Measurements from ENCODE around the gene LUC7L. TPM values are rescaled to one million over a fixed set of nuclear protein-coding genes. Genes with fewer than 3 reads are reported as not detected.

The LUC7L gene
- total RNA-seq, 1 experiment from 2014 or later: 79.3 TPM

DNA sequence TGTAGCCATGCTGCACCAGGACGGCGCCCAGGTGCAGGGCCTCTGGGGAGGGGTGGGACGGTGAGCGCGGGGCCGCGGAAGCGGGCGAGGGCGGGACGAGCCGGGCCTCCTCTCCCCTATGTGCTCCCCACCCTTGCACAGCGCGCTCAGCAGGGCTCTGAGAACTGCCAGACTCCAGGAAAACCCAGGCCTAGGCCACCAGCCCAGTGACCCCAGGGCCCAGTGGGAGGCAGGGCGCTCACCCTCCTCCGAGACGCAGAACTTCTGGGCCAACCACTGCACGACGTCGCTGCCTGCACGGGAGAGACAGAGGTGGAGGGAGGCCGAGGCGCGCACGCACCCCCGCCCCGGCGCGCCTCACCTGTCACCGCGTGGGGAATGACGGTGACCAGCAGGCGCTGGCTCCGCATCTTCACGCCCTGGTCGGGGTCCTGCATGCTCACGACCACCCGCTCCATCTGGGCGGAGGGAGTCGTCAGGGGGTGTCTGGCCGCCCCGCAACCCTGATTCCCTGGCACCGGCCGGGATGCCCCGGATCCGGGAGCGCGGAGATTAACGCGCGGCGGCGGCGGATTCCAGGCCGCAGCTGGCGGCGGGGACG is 45.9 kb upstream of the LUC7L start:
- CTCF ChIA-PET: no interaction called here
- Mint-ChIP-seq H3K4me3 (ENCODE audit: low read depth, unreplicated experiment) (peak overlapping the region; percentile 58), H3K4me1 (ENCODE audit: low read depth, unreplicated experiment) (peaks cover 9% of the 10 kb centered on the region), H3K27ac (ENCODE audit: unreplicated experiment) (no peak overlapping the region), H3K9me3 (ENCODE audit: low read depth, unreplicated experiment) (no peaks in the 10 kb centered on the region), H3K36me3 (ENCODE audit: insufficient read depth, unreplicated experiment) (peaks cover 4% of the 10 kb centered on the region), H3K27me3 (ENCODE audit: unreplicated experiment) (peaks cover 31% of the 10 kb centered on the region)
- TF ChIP-seq, protein P1, sequence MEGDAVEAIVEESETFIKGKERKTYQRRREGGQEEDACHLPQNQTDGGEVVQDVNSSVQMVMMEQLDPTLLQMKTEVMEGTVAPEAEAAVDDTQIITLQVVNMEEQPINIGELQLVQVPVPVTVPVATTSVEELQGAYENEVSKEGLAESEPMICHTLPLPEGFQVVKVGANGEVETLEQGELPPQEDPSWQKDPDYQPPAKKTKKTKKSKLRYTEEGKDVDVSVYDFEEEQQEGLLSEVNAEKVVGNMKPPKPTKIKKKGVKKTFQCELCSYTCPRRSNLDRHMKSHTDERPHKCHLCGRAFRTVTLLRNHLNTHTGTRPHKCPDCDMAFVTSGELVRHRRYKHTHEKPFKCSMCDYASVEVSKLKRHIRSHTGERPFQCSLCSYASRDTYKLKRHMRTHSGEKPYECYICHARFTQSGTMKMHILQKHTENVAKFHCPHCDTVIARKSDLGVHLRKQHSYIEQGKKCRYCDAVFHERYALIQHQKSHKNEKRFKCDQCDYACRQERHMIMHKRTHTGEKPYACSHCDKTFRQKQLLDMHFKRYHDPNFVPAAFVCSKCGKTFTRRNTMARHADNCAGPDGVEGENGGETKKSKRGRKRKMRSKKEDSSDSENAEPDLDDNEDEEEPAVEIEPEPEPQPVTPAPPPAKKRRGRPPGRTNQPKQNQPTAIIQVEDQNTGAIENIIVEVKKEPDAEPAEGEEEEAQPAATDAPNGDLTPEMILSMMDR (IDR thresholded peaks at IDR 0.05; ENCODE audit: unreplicated experiment): no peak
- DNase-seq: no peak
- intact Hi-C loops (cut with micrococcal nuclease; ENCODE audit: unreplicated experiment): no loop called here
- no TSS peak for BruUV-seq (replicated peaks)

DNA sequence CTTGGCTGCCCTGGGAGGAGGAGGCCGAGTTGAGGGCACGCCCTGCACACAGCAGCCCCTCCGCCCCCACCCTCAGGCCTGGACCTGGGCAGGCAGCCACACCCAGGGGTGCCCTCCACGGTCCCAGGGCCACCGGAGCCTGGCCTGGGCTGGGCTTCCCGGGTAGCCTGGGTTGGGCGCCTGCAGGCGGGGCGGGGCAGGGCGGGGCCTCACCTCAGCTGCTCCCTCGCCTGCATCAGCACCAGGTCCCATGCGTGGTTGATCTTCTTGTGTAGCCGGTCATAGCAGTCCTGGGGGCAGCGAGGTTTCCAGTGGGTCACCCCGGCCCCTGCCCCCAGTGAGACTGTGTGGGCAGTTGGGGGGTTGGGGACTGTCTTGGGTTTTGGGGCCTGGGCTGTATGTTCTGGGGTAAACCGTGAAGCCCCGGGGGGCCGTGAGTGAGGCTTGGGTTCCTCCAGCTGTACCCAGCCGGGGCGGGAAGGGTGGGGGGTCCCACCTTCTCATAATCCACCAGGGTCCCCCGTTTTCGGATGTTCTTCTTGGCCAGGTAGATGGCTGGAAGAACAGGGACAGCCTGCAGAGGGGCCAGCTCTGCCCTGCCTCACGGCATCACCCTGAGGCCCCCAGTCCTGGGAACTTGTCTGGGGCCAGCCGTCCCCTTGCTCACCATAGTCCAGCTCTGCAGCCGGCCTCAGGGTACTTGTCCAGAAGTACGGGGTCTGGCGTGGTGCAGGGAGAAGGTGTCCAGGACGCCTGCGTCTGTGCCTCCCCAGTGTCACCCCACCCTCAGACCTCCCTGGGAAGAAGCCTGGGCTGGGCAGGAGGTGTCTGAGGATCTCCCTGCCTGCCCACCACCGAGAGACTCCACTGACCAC is 44.5 kb upstream of the LUC7L start:
- TF ChIP-seq, protein P1 (IDR thresholded peaks at IDR 0.05; ENCODE audit: unreplicated experiment): no peak
- BruUV-seq (replicated peaks): no TSS peak
- H3K36me3 Mint-ChIP-seq (ENCODE audit: insufficient read depth, unreplicated experiment): no peaks in the 10 kb centered on the region
- intact Hi-C loops (cut with micrococcal nuclease; ENCODE audit: unreplicated experiment): no loop called here
- H3K4me3 Mint-ChIP-seq (ENCODE audit: low read depth, unreplicated experiment): no peak overlapping the region
- H3K4me1 Mint-ChIP-seq (ENCODE audit: low read depth, unreplicated experiment): peaks cover 3% of the 10 kb centered on the region
- no peak overlapping the region for H3K27ac Mint-ChIP-seq (ENCODE audit: unreplicated experiment)
- CTCF ChIA-PET: no interaction called here
- peak; percentile 59 for DNase-seq
- H3K9me3 Mint-ChIP-seq (ENCODE audit: low read depth, unreplicated experiment): no peaks in the 10 kb centered on the region
- peaks cover 31% of the 10 kb centered on the region for H3K27me3 Mint-ChIP-seq (ENCODE audit: unreplicated experiment)

DNA sequence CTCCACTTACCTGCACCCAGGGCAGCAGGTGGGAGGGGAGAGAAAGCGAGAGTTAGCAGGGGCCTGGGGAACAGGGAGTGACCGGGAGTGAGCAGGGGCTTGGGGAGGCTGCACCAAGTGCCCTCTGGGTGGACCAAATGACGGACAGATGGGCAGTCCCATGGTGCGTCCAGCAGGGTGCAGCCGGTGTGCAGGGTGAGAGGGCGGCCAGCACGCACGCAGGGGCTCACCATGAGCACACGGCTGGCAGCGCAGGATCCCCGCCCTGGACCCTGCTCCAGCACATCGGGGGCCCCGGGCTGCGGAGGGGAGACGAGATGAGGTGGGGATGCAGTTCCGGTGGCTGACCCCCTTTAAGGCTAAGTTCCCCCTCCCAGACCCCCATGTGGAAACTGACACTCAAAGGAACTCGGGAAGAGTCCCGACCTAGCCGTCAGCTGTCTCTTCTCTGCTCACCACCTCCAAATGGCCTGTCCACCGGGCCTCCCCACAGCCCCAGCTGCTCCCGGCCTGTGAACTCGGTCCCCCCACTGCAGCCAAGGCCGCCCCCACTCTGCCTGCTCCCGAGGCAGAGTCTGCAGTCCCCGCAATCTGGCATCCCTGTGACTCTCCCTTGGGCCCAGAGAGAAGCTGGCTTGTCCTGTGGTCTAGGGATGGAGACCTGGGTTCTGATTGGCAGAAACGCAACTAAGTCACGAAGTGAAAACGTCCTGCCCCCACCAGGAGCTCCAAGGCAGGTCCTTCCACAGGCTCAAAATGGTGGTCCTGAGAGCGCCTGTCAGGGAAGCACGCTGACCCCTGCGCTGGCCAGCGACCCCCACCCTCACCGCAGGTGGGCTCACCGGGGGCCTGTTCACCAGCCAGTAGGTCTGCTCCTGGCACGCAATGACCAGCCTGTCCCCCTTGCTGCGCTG is 43.6 kb upstream of the LUC7L start:
- H3K27me3 Mint-ChIP-seq (ENCODE audit: unreplicated experiment): peaks cover 31% of the 10 kb centered on the region
- no TSS peak for BruUV-seq (replicated peaks)
- H3K36me3 Mint-ChIP-seq (ENCODE audit: insufficient read depth, unreplicated experiment): peaks cover 6% of the 10 kb centered on the region
- peak overlapping the region; percentile 15 for H3K4me3 Mint-ChIP-seq (ENCODE audit: low read depth, unreplicated experiment)
- DNase-seq: no peak
- intact Hi-C loops (cut with micrococcal nuclease; ENCODE audit: unreplicated experiment): no loop called here
- TF ChIP-seq, protein P1 (IDR thresholded peaks at IDR 0.05; ENCODE audit: unreplicated experiment): no peak
- no peaks in the 10 kb centered on the region for H3K9me3 Mint-ChIP-seq (ENCODE audit: low read depth, unreplicated experiment)
- no peak overlapping the region for H3K27ac Mint-ChIP-seq (ENCODE audit: unreplicated experiment)
- H3K4me1 Mint-ChIP-seq (ENCODE audit: low read depth, unreplicated experiment): peaks cover 12% of the 10 kb centered on the region
- CTCF ChIA-PET: no interaction called here

All from Calu3 (cell line).